ENCODE results near the gene ESRRA.
"Not testable (repeated sequence)": the region's sequence is repeated elsewhere in the genome, so short reads cannot be mapped to it uniquely, and the experiment has no call there.

Gene ESRRA

DNA sequence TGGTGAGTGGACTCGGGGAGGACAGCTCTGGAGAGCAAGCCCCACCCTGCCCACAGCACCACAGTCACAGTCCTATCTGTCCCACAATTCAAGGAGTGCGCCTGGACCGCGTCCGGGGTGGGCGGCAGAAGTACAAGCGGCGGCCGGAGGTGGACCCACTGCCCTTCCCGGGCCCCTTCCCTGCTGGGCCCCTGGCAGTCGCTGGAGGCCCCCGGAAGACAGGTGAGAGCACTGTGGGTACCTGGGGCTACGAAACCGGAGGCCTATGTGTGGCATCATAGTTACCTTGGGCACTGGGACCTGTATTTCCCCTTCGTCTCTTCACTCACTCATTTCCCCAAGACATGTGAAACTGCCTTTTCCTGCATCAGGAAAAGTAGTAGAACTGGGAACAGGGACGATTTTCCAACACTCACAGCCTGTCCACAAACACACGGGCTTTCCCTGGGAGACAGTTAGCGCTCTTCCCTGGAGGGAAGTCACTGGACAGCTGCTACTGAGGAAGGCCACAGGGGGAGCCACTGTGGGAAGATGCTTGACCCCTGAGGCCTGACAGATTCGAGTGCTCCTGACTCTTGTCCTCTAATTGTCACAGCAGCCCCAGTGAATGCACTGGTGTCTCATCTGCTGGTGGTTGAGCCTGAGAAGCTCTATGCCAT, 9.0 kb downstream of the ESRRA start:
- DNase-seq, result no peak

DNA sequence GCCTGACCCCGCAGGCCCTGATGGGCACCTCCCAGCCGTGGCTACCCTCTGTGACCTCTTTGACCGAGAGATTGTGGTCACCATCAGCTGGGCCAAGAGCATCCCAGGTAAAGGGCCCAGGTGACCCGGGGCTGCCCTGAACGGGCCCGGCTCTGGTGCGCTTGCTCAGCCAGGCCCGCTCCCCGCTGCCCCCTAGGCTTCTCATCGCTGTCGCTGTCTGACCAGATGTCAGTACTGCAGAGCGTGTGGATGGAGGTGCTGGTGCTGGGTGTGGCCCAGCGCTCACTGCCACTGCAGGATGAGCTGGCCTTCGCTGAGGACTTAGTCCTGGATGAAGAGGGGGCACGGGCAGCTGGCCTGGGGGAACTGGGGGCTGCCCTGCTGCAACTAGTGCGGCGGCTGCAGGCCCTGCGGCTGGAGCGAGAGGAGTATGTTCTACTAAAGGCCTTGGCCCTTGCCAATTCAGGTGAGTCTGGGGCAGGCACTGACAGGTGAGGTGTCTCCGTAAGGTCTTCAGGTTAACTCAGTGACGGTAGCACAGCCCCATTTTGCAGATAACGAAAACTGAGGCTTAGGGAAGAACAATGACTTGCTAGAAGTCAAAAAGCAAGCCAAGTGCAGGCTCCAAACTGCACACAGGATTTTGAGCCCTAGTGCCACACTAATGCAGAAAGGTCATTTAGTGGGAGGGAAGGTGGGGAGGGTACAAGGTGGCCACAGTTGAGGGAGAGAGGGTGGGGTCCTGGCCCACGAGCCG, 9.7 kb downstream of the ESRRA start:
- DNase-seq, result no peak

DNA sequence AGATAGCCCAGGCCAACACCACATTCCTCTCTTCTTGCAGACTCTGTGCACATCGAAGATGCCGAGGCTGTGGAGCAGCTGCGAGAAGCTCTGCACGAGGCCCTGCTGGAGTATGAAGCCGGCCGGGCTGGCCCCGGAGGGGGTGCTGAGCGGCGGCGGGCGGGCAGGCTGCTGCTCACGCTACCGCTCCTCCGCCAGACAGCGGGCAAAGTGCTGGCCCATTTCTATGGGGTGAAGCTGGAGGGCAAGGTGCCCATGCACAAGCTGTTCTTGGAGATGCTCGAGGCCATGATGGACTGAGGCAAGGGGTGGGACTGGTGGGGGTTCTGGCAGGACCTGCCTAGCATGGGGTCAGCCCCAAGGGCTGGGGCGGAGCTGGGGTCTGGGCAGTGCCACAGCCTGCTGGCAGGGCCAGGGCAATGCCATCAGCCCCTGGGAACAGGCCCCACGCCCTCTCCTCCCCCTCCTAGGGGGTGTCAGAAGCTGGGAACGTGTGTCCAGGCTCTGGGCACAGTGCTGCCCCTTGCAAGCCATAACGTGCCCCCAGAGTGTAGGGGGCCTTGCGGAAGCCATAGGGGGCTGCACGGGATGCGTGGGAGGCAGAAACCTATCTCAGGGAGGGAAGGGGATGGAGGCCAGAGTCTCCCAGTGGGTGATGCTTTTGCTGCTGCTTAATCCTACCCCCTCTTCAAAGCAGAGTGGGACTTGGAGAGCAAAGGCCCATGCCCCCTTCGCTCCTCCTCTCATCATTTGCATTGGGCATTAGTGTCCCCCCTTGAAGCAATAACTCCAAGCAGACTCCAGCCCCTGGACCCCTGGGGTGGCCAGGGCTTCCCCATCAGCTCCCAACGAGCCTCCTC, 10.6 kb downstream of the ESRRA start:
- not testable (repeated sequence) for DNase-seq

DNA sequence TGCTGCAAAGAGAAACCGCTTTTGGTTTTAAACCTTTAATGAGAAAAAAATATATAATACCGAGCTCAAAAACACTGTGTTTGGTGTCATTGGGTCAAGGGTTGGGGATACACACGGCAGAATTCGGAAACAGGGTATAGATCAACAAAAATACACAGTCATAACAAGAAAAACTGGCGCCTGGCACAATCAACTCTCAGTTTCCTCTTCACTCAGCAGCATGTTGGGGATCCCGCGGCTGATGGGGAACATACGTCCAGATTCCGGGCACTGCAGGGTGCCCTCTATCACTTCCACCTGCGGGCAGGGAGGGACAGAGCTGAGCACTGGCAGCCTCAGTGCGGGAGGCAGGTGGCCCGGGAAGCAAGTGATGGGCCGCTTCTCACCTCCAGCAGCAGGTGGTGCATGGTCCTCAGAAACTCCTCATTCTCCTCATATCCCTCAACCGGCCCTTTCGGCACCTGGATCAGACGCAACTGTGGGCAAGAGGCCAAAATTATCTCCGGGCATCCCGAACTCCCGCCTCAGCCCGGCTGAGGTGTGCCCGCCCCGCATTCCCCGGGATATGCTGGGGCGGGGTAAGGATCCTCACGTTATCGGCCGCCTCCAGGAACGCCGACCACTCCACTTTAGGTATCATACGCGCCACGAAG, 11.5 kb downstream of the ESRRA start:
- DNase-seq, result no peak

DNA sequence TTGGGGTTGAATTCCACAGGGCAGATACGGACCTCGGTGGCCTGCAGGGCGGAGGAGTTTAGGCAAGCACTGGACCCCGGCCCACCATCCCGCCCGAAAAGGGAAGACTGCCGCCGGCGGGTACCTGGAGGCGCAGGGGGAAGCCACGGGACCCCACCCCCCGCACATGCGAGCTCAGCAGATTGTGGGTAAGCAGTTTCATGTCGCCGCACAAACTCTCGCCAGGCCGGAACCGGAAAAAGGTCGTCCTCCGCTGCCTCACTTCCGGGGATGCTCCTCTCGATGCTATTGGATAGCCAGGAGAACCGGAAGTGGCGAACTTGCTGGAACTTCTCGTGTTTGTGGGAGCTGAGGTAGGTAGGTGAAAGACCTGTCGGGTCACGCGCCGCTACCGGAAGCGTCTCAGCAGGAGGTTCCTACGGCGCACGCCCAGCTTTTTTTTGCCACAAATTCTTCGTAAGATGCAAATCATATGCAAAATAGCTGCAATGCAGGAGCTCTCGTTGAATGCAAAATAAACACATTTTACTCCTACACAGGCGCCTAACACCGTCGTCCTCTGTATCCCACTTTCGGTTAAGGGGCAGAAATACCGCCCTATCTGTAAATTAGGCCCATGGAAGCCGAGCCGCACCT, 12.1 kb downstream of the ESRRA start, which contains the start of gene TRMT112:
Gene TRMT112, minus strand, starts transcription at position 235 of the 636 bp plus-strand sequence. Its CDS starts 33 bp downstream, at position 202.
- peak; percentile 98 for DNase-seq

DNA sequence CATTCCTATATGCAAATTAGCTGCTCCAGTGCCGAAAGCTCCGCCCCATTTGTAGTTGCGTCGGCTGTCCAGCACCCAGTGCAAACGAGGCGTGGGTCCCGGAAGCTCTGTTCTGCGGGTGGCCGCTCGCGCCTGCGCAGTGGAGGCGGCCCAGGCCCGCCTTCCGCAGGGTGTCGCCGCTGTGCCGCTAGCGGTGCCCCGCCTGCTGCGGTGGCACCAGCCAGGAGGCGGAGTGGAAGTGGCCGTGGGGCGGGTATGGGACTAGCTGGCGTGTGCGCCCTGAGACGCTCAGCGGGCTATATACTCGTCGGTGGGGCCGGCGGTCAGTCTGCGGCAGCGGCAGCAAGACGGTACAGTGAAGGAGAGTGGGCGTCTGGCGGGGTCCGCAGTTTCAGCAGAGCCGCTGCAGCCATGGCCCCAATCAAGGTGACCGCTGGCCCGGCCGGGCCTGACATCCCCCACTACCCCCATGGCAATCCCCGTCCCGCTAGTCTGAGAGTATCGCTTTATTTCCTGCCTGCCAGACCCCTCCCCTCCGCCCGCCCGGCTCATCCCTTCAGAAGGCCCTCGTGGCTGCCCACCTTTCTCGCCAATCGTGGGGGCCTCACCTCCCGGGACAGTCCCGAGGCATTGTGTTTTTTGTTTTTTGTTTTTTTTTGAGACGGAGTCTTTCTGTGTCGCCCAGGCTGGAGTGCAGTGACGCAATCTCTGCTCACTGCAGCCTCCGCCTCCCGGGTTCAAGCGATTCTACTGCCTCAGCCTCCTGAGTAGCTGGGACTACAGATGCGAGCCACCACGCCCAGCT, 12.8 kb downstream of the ESRRA start, which contains the start of gene PRDX5:
Gene PRDX5, plus strand, starts transcription at position 161 of the 805 bp plus-strand sequence. Its CDS starts 95 bp downstream, at position 256.
- DNase-seq, result peak; percentile 97

DNA sequence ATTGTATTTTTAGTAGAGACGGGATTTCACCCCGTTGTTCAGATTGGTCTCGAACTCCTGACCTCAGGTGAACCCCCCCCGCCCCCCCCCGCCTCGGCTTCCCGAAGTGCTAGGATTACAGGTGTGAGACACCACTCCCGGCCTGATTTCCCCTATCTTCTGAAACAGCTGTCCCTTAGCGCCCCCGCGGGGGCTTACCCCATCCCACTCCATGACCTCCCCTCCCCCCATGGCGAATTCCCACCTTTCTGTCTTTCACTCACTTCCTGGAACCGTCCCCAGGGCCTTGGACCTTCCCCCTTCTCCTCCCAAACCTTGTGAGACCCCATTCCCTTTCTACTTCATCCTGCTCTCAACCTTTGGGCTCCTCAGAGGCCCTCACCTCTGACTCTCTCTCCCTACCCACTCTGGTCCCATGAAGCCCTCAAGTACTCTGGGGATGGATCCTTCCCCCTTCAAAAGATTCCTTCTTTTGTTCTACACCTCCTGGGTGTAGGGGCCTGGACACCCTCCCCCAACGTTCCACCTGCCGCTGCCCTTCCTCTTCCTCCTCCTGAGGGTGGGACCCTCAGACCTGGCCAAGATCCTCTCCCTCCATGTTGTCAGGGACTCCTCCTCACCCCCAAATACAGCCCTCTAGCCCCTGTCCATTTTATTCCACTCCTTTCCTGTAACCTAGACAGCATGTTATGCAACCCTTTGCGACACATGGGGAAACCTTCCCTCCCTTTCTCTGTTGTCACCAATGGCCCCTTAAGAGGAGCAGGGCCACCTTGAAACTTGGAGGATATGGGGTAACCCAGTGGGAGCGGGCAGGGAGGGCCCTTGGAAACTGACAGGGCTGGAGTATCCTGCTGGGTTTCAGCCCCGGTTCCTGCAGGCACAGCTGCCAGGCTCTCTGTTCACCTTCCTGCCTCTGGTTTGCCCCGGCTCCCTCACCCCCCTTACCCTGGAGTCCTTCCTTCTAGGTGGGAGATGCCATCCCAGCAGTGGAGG, 13.7 kb downstream of the ESRRA start:
- no peak for DNase-seq

DNA sequence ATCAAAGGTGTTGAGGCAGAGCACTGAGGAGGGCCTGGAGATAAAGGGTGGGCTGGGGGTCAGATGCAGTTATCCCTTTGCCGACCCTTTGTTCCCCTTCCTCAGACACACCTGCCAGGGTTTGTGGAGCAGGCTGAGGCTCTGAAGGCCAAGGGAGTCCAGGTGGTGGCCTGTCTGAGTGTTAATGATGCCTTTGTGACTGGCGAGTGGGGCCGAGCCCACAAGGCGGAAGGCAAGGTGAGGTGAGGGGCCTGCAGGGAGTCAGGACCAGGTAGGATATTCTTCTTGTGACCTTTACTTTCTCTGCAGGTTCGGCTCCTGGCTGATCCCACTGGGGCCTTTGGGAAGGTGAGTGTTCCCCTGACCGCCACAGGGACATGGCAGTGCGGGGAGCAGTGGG, 15.2 kb downstream of the ESRRA start:
- DNase-seq, result no peak

DNA sequence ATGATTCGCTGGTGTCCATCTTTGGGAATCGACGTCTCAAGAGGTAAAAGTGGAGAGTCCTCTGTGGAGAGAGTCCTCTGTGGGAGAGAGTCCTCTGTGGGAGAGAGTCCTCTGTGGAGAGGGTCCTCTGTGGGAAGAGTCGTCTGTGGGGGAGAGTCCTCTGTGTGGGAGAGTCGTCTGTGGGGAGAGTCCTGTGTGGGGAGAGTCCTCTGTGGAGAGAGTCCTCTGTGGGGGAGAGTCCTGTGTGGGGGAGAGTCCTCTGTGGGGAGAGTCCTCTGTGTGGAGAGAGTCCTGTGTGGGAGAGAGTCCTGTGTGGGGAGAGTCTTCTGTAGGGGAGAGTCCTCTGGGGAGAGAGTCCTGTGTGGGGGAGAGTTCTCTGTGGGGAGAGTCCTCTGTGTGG, 15.7 kb downstream of the ESRRA start:
- DNase-seq, result no peak

DNA sequence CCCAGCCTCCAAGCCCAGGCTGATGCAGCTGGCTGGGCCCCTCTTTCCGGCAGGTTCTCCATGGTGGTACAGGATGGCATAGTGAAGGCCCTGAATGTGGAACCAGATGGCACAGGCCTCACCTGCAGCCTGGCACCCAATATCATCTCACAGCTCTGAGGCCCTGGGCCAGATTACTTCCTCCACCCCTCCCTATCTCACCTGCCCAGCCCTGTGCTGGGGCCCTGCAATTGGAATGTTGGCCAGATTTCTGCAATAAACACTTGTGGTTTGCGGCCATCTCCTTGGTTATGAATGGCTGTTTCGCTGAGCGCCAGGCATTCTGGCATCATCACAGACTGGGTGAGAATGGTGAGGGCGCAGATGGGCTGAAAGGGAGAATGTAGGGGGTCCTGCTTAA, 16.2 kb downstream of the ESRRA start:
- DNase-seq, result no peak

DNA sequence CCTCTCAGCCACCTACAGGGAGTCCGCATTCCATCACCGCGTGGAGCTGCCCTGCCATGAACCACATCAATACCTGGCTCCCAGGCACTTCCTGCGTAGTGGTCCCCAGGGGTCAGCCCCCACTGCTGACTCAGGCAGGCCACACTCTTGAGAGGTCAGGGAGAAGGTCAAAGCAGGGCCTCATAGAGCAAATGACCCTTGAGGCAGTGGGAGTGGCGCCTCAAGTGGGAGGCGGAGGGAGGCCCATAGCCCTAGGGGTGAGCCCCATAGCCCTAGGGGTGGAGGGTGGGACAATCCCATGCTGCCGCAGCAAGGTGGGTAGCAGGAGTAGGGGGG, 17.6 kb downstream of the ESRRA start:
- DNase-seq, result no peak

DNA sequence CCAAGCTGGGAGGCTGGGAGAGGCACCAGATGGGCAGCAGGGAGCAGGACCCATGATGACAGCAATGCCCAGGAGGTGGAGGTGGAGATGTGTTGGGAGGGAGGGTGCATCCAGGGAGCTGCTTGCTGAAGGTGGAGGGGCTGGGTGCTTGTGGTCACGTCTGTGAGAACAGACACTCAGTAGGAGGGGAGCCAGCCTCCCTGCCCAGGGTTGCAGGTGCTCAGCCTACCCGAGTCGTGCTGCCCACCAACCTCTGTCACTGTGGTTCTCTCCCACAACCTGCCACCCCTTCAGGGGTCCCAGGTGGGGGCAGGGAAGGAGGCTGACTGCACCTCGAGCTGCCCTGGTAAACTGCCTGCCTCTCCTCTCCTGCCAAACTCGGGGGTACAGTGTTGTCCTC, 18.0 kb downstream of the ESRRA start:
- DNase-seq, result no peak

DNA sequence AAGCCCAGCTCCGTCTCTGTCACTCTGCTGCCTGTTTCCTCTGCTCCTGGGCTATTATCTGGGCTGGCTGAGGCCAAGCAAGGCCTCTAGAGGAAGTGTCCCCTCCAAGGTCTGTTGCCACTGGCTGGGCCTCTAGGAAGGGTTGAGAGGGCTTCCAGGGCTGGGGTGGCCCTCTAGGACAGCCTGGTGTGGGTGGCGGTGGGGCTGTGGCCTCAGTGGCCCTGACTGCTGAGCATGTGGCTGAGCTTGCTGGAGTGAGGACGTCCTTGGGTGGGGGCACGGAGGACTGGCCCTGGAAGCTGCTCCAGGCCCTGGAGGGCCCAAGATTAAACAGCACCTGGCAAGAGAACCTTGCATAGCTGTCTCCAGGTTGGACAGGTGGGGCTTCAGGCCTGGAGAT, 18.7 kb downstream of the ESRRA start:
- DNase-seq, result not testable (repeated sequence)

DNA sequence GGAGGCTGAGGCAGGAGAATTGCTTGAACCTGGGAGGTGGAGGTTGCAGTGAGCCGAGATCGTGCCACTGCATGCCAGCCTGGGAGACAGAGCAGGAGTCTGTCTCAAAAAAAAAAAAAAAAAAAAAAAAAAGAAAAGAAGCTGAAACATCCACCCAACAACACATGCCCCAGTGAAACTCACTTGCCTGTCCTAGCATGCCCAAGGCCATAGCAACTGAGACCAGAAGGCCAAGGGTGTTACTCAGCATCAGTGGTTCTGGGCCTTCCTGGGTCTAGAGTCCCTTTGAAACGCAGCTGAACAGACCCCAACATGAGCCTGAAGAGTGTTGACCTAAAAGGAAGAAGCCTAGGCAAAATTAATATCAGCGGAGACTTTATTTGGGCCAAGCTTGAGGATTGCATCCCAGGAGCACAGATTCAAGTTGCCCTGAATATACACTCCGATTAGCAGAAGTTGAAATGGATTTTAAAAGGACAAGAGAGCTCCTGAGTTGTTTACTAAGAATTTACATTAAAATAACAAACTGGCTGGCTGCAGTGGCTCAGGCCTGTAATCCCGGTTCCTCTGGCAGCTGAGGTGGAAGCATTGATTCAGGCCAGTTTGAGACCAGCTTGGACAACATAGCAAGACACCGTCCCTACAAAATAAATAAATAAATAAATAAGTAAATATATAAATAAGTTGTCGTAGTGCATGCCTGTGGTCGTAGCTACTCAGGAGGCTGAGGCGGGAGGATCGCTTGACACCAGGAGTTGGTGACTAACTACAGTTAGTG, 19.6 kb downstream of the ESRRA start:
- DNase-seq, result no peak

DNA sequence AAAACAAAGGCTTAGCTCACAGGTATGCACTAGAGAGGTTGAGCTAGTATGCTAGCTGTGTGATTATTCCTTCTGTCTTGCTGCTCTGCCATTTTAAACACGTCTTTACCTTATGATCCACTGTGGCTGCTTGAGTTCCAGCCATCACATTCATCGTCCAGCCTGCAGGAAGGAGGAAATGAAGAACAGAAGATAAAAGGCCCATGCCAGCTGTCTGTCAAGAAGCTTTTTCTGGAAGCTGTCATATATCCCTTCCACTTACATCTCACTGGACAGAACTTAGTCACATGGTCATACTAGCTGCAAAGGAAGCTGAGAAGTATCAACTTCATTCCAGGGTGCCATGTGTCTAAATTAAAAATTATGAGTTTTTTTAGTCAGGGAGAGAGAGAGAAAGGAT, 22.1 kb downstream of the ESRRA start:
- no peak for DNase-seq

DNA sequence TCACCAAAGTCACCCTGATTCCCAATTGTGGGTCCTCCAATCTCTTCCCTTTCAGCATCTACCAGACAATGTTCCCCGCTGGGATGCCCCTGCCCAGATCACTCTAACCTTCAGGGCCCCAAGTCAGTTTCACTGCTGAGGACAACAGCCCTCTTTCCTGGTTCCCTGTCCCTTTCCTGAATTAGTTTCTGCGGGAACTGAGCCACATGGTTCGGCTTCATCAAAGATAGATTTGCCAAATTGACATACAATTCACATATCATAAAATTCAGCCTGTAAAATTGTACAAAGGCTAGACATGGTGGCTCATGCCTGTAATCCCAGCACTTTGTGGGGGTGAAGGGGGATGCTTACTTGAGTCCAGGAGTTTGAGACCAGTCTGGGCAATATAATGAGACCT, 22.7 kb downstream of the ESRRA start:
- no peak for DNase-seq

DNA sequence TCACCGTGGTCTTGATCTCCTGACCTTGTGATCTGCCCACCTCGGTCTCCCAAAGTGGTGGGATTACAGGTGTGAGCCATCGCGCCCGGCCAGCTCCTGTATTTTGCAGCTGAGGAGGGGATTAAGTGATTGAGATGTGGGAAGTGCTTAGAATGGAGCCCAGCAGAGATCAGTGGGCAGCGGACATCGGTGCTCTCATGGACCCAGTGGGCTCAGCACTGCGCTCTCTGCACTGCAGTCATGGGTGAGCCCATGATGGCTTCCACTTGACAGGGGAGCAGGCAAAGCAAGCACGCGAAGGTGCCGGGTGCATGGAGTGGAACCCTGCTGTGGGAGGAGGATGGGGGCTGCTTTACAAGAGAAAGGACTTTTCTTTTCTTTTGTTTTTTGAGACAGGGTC, 25.6 kb downstream of the ESRRA start:
- no peak for DNase-seq

DNA sequence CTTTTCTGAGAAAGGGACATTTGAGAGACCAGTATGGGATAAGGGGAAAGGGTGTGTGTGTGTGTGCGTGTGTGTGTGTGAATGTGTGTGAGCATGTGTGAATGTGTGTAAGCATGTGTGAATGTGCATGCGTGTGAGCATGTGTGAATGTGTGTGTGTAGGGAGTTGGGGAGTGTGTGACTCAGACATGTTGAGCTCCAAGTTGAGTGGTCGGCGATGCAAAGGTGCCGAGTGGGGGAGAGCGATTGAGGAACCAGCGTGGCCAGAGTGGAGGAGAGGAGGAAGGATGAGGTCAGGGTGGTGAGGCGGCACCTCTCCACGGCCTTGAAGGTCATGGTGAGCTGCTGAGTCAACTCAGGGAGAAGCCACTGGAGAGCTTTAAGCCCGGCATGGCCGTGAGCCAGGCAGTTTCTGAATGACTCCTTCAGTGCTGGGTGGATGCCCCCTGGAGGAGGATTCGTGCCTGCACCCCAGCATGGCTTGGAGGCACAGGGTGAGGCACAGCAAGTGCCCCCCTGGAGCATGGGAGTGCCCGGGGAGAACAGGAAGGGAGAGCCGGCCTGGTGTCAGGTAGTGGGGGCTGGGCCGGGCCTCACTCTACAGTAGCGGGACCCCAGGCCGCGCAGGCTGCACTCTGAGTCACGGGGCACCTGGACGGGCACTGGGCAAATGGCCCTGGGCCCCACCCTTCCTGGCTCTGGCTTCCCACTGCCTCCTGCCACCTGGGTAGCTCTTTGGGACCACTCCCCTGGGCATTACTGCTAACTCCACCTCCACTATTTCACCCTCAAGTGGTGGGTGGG, 26.4 kb downstream of the ESRRA start:
- peak; percentile 30 for DNase-seq

DNA sequence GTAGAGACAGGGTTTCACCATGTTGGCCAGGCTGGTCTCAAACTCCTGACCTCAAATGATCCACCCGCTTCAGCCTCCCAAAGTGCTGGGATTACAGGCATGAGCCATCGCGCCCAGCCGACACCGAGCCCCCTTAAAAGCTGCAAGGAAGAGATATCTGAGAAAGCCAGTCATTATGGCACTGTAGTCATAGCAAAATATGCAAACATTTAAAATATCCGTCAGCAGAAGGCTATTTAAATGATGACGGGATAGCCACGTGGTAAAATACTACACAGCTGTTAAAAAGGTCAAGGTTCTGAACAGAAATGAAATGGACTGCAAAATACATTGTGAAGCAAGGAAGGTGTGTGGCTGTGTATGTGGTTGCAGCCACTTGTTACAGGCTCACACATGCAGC, 28.2 kb downstream of the ESRRA start:
- DNase-seq, result no peak

All from COR-L47 (cell line).